Measurements from ENCODE around the gene PCDHGC4.

- TF ChIP-seq, protein P1, sequence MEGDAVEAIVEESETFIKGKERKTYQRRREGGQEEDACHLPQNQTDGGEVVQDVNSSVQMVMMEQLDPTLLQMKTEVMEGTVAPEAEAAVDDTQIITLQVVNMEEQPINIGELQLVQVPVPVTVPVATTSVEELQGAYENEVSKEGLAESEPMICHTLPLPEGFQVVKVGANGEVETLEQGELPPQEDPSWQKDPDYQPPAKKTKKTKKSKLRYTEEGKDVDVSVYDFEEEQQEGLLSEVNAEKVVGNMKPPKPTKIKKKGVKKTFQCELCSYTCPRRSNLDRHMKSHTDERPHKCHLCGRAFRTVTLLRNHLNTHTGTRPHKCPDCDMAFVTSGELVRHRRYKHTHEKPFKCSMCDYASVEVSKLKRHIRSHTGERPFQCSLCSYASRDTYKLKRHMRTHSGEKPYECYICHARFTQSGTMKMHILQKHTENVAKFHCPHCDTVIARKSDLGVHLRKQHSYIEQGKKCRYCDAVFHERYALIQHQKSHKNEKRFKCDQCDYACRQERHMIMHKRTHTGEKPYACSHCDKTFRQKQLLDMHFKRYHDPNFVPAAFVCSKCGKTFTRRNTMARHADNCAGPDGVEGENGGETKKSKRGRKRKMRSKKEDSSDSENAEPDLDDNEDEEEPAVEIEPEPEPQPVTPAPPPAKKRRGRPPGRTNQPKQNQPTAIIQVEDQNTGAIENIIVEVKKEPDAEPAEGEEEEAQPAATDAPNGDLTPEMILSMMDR (IDR thresholded peaks at IDR 0.05): peak; percentile 98 to 99 (median 99)
- TF ChIP-seq POLR2A (IDR thresholded peaks at IDR 0.05): peak in 1 of 2 donors; percentile 28
Measured at GRCh38 chr5:141524604-141525597, 40.1 kb downstream of the PCDHGC4 start.

All from uterus (tissue), 2 donors.